Measurements from ENCODE around the gene NTRK3.
"Not testable (repeated sequence)": the region's sequence is repeated elsewhere in the genome, so short reads cannot be mapped to it uniquely, and the experiment has no call there.

The NTRK3 gene

GRCh38 chr15:88072598-88073390 lies 183.7 kb downstream of the NTRK3 start:
- no peak for DNase-seq (ENCODE audit: low spot score)

DNA sequence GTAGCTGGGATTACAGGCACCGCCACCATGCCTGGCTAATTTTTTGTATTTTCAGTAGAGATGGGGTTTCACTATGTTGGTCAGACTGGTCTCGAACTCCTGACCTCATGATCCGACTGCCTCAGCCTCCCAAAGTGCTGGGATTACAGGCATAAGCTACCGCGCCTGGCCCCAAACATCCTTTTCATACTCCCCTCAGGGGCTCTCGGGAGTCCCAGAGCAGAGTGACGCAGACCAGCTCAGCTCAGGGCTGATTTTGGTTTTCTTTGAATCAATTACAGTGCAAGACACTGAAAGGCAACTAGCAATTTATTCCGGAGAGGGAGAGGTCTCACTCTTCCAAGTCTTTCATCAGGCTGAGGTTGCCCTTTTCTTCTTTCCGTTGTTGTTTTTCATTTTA lies 184.4 kb downstream of the NTRK3 start:
- not testable (repeated sequence) for DNase-seq (ENCODE audit: low spot score)

- DNase-seq (ENCODE audit: low spot score): no peak
These were observed 185.4 kb downstream of the NTRK3 start for GRCh38 chr15:88071141-88071540.

- no peak for DNase-seq (ENCODE audit: low spot score)
These were observed 187.0 kb downstream of the NTRK3 start for GRCh38 chr15:88069561-88069960.

DNA sequence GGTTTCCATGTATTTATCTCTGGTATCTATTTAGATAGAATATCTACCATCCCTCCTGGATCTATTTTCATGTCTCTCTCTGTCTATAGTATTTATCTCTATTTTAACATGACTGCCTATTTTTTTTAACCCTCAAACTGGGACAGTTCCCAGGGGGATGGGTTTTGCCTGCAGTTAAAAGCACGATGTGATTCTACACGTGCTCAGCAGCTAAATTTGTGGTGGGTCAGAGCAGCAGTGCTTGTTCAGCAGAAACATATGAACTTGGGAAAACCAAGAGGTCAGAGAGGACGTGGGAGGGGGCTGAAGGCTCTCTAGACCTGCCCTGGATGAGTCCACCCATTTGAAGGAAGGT lies 189.2 kb downstream of the NTRK3 start:
- no peak for DNase-seq (ENCODE audit: low spot score)

DNA sequence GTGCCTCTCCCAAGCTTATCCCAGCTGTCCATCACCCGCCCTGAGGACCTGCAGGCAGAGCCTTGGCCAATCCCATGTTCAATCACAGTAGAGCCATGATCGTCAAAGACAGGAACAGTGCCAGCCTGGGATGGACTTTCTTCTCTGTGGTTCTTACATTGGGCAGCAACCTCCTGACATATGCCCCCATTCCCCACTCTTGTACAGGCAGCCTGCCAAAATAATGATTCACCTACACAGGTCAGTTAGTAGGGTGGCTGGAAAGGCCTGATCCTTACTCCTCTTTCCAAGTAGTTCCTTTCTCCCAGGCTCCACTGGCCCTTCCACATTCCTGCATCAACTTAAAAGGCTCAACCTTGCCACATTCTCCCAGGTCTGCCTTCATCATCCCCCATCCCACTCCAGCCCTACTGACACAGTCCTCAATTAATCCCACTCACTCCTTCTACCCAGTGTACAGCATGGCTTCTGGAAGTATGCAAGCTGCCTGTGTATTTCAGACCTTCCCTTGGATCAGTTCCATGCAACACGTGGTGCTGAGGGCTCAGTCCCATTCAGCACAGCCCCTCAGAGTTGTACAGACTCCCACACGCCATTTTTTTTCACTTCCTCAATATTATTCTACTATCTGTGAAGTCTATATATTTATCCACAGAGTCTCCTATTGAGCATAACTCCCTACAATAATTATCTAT lies 189.8 kb downstream of the NTRK3 start:
- no peak for DNase-seq (ENCODE audit: low spot score)

DNA sequence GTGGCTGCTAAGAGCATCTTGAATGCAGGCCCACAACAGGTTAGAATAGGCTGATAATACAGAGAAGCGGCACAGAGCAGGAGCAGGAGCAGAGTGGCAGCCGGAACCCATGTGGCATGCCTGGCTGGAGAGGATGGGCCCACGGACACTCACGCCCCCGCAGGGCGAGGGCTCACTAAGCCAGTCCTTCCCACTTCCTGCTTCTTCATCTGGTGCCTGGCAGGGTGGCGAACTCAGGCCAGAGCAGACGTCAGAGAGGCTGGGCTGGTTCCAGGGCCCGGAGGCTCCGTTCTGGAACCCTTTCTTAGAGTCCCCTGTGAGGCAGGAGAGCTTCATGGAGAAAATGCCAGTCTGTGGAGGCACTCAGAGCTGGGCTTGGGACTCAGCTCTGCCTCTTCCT lies 195.1 kb downstream of the NTRK3 start:
- DNase-seq (ENCODE audit: low spot score): no peak

- no peak for DNase-seq (ENCODE audit: low spot score)
These were observed 196.2 kb downstream of the NTRK3 start for GRCh38 chr15:88060383-88060782.

DNA sequence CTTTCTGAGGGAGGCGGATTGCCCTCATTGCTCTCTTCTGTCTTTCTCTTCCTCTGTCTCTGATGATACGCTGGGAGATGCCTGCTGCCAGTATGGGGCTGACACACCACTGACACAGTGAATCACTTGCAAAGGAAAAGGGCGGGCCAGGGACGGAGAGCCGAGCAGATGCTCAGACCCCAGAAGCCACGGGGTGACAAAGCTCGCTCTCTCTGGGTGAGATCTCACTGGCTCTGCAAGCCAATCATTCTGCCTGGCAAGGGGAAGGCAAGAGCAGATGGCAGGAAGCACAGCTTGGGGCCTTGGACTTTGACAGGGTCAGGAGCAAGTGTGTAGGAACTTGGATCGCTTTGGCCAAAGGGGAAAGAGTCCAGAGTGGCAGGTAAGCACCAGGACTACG lies 198.7 kb downstream of the NTRK3 start:
- no peak for DNase-seq (ENCODE audit: low spot score)

GRCh38 chr15:88049506-88049905 lies 207.0 kb downstream of the NTRK3 start:
- DNase-seq (ENCODE audit: low spot score): no peak

- DNase-seq (ENCODE audit: low spot score): no peak
These were observed 207.8 kb downstream of the NTRK3 start for GRCh38 chr15:88048755-88049154.

DNA sequence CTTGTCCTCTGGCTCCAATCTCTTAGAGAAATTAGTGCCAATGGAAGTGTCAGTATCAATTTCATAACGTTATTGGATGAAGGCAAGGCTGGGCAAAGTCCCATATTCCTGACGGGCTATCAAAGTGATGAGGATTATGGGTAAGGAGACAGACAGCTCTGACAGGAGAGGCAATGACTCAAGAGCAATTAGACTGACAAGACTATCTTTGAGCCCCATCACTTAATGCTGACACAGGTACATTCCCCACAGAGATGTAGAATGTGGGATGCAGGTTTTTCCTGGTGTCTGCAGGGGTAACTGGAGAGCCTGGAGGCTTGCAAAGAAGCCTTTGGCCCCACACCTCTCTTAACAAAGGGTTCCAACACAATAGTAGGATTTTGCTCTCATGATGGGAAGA lies 208.3 kb downstream of the NTRK3 start:
- no peak for DNase-seq (ENCODE audit: low spot score)

DNA sequence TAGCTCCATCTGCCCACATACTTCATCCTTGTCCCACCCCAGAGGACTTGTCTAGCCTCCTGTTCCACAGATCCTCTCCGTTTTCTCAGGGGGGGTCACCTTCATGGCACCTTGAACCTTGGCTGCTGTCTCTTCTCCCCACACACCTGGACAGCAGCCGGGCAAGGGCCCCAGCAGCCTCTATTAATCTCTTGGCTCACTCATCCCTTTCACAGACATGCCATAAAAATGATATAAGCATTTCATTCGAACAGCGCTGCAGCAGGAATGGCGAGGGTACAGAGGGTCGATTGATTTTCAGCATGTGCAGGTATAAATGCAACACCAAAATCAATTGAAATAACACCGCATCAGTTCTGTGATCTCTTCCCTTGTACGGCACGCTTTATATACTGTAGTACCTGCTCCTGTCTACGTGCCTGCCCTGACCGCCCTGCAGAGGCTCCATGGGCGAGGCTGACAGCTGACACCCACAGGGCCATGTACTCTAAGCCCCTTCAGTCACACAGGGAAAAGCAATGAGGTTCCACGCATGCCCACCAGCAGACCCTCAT lies 209.9 kb downstream of the NTRK3 start:
- DNase-seq (ENCODE audit: low spot score): no peak

GRCh38 chr15:88043396-88043795 lies 213.1 kb downstream of the NTRK3 start:
- no peak for DNase-seq (ENCODE audit: low spot score)

- DNase-seq (ENCODE audit: low spot score): no peak
These were observed 214.5 kb downstream of the NTRK3 start for GRCh38 chr15:88042047-88042446.

DNA sequence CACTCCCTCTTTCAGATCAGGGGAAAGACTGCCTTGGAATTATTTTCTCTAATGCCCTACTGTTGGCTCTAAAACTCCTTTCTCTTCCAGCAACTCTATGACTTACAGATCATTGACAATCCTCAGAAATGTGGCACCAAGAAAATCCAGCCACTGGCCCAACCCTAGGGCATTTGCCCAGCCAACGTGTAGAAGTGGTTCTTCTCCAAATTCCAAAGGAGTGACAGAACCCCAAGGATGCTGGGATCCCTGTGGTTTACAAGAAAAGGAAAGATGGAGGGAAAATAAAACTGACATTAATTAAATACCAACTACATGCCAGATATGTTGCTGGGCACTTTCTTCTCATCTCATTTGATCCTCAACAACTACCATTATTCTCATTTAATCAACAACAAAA lies 216.0 kb downstream of the NTRK3 start:
- DNase-seq (ENCODE audit: low spot score): no peak

- no peak for DNase-seq (ENCODE audit: low spot score)
These were observed 218.3 kb downstream of the NTRK3 start for GRCh38 chr15:88038261-88038660.

- no peak for DNase-seq (ENCODE audit: low spot score)
These were observed 220.2 kb downstream of the NTRK3 start for GRCh38 chr15:88036154-88036839.

DNA sequence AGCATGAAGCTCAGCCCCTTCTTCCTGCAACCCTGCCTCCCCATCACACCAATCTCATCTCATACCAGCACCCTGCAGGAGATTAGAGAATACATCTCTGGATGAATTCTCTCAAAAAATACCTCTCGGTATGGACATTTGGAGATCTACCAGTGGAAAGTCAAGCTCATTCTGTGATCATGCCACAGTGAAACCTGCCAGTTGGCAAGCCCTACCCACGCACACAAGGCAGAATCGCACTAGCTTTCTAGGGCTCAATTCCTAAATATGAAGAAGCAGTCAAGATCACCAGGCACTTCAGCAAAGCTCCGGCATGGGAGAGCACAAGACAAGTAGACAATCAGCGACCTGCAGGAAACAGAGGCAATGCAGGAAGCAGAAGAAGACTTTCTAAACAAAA lies 221.2 kb downstream of the NTRK3 start:
- DNase-seq (ENCODE audit: low spot score): no peak

DNA sequence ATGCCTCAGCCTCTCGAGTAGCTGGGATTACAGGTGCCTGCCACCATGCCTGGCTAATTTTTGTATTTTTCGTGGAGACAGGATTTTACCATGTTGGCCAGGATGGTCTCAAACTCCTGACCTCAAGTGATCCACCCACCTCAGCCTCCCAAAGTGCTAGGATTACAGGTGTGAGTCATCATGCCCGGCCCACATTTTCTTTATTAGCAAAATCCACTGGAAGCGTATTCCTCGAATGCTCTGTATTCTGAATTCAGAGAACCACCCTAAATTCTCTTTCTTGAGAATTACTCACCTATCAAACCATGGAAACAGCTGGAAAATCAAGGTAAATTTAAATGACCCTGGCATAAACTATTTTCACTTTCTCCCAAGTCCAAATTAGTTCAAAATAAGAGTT lies 223.1 kb downstream of the NTRK3 start:
- not testable (repeated sequence) for DNase-seq (ENCODE audit: low spot score)

DNA sequence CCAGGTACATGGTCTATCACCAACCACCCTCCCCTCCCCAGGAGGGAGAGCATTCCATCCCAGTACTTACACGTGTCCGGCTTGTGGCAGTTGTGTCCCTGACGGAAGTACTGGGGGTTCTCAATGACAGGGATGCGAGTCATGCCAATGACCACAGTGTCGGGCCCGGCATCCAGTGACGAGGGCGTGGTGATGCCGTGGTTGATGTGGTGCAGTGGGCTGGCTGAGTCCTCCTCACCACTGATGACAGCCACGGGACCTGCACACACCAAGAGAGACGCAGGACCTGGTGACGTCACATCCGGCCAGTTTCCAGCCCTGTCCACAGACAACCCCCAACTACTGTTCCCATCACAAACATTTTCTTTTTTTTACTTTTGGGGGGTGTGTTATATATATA lies 223.8 kb downstream of the NTRK3 start:
- no peak for DNase-seq (ENCODE audit: low spot score)

- no peak for DNase-seq (ENCODE audit: low spot score)
These were observed 225.1 kb downstream of the NTRK3 start for GRCh38 chr15:88031461-88031860.

DNA sequence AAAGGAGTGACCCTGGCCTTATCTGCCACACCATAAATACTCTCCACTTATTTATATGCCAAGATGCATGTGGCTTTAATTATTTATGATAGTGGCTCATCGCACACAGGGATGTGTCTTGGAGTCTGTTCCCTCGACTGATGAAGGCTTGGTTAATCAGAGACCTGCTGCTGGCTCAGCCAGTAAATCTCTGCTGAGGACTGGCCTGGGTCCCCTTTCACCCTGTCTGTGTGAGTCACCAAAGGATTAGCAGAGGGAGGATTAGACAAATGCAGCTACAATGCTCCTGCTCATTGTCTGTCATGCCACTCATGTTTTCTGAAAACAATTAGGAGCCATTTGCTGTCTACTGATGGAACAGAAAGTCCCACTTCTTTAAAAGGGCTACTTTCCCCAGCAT lies 226.8 kb downstream of the NTRK3 start:
- no peak for DNase-seq (ENCODE audit: low spot score)
